GOT3 (cell line): ENCODE data around the gene PFKFB3.
A peak's percentile ranks its signal among the peaks of the same experiment; 100 is the strongest.
"Not testable (repeated sequence)": the region's sequence is repeated elsewhere in the genome, so short reads cannot be mapped to it uniquely, and the experiment has no call there.

Source experiments
- DNase-seq: peaks from one replicate; lab custom pipeline; 2025; ENCODE audit warnings: mixed read lengths; lab: John Stamatoyannopoulos, UW

Gene PFKFB3

DNA sequence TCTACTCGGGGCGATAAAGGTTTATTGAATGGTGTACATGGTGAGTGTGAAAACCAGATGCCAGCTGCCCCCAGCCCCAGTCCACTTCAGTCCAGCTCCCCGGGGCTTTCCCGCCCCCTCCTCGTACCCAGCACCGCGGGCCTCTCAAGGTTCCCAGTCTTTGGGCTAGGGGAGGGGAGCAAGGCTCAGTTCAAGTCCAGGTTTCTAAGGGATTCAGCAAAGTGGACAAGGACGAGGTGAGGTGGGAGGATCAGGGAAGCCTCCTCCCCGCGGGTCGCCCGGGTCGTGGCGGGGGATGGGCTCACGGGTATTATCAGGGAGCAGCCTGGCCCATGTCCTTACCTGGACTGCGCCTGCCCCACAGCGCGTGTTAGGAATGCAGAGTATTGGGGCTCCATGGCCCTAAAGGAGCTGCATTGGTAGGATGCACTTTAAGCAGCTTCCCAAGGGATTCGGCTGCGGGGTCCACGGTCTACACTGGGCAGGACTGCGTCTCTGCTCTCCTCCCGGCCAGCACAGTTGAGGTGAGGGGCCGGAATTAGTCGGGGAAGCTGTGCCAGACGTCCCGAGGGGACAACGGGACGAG lies 541 bp upstream of the PFKFB3 start:
- no peak for DNase-seq

DNA sequence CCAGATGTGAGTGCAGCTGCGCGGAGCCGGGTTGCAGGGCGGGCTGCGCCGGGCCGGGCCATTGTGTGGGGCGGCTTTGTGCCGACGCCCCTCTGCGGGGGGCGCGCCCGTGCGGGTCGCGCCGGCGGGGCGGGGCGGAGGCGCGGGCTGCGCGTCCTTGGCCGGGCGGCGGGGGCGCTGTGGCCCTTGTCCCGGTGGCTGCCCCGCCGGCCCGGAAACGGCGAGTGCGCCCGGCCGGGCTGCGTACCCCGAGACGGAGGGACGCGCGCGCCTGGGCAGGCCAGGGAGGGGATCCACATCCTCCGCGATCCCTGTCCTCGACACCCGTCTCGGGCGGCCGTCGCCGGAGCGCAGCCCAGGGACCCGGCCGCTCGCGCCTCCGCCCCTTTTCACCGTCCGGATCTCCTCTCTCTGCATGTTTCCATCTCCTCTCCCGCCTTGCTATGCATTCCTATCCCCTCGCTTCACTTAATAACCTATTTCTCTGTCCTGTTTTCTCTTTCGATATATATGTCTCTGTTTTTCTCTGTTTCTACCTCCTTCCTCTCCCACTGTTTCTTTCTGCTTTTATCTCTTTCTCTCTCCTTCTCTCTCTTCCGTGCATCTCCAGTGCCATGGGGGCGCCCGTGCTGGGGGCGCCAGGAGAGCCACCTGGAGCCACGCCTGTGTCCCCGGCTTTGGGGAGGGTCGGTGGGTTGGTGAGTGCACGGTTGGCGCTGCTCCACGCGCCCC lies 765 bp downstream of the PFKFB3 start:
- peak; percentile 55 for DNase-seq

DNA sequence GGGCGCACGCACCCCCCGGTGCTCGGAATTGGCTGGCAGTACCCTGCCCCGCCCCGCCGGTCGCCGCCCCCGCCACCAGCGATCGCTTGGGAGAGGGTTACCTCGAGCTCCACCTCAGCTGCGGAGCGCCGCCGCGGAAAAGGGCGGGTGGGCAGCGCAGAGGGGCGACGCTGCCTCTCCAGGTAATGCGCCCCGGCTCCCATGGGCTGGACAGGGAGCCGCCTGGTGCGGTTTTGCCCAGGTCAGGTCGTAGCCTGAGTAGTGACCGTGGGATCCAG lies 1.3 kb downstream of the PFKFB3 start:
- no peak for DNase-seq

DNA sequence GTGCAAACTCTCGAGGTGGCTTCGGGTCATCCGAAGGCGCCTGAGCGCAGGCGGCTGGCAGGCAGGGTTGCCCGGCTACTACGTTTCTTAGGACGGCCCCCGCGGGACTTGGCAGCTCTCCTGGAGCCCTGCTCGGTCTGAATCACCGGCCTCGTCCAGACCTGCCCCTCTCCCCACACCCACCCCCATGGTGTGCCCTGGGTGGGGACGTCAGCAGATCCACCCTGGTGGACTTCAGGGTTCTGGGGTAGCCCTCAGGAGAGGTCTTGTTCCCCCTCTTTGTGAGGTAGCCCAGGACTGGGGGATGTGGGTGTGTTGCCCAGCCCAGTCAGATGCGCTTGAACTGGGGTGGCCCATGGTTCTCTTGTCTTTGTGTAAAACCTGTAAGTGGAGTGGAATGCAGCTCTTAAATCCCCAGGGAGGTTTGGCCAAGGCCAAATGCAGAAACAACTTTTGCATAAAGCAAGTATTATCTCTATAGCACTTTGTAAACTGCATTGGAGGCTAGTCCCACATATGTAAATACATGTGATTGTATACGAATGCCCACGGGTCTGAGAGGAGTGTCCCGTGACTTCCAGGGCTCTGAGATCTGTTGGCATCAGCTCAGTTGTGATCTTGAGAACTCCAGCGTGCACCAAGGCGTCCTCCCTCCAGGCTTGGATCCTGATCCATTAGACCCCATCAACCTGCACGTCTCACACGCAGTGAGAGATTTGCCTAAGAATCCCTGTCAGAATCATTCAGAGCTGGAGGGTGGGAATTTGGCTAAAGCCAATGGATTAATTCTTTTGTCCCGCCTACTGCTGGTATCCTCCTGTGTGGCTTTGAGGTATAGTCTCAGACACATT lies 1.8 kb downstream of the PFKFB3 start:
- peak; percentile 61 for DNase-seq

DNA sequence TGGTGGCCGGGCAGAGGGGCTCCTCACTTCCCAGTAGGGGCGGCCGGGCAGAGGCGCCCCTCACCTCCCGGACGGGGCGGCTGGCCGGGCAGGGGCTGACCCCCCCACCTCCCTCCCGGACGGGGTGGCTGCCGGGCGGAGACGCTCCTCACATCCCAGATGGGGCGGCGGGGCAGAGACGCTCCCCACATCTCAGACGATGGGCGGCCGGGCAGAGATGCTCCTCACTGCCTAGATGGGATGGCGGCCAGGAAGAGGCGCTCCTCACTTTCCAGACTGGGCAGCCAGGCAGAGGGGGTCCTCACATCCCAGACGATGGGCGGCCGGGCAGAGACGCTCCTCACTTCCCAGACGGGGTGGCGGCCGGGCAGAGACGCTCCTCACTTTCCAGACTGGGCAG lies 3.8 kb downstream of the PFKFB3 start:
- DNase-seq: not testable (repeated sequence)

DNA sequence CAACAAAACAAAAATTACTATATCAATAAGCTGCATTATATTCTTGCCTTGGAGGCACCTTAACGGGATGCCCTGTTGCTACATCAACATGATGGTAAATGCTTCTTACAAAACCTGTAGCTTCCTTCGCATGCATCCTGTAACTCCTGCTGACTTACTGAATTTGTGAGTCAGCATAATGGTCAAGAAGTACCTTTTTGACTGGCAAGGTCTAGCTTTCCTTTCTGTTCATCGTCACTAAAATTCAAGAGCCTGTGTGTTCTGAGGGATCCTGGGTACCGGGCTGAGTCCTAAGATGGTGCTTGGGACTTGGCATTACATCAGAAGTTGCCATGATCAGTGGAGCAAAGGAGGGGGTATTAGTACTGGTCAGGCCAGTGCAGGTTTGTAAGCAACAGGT lies 4.9 kb downstream of the PFKFB3 start:
- no peak for DNase-seq

DNA sequence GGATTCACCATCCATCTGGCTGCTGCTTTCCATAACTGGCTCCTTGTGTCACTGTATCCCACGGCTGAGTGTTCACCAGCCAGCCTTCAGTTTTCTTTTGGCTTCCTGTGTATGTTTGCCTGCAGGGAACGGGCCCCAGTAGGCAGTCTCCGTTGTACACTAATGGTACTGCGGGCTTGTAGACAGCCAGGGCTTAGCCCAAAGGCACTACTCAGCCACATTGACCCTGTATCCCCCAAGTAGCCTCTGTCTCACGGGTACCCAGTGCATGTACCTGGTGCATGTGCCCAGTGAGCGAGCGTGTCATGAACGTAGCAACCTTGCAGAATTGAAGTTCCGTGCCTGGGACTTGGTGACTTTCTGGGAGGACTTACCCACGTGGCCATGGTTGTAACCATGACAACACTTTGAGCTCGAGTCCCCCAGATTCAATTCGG lies 6.1 kb downstream of the PFKFB3 start:
- DNase-seq: no peak

DNA sequence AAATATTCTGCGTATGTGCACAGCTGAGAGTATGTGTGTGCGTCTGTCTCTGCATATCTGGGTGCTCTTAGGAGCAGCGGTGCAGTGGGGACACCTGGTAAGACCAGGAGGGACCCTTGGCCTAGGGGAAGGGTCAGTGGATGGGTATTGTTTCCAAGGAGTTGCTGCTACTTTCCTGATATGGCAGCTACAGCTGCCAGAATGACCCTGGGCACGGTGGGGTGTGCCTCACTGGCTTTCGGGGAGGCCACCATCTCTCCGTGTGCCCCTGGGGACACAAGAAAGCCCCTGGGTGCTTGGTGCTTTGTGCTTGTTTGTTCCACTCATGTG lies 8.6 kb downstream of the PFKFB3 start:
- DNase-seq: no peak

DNA sequence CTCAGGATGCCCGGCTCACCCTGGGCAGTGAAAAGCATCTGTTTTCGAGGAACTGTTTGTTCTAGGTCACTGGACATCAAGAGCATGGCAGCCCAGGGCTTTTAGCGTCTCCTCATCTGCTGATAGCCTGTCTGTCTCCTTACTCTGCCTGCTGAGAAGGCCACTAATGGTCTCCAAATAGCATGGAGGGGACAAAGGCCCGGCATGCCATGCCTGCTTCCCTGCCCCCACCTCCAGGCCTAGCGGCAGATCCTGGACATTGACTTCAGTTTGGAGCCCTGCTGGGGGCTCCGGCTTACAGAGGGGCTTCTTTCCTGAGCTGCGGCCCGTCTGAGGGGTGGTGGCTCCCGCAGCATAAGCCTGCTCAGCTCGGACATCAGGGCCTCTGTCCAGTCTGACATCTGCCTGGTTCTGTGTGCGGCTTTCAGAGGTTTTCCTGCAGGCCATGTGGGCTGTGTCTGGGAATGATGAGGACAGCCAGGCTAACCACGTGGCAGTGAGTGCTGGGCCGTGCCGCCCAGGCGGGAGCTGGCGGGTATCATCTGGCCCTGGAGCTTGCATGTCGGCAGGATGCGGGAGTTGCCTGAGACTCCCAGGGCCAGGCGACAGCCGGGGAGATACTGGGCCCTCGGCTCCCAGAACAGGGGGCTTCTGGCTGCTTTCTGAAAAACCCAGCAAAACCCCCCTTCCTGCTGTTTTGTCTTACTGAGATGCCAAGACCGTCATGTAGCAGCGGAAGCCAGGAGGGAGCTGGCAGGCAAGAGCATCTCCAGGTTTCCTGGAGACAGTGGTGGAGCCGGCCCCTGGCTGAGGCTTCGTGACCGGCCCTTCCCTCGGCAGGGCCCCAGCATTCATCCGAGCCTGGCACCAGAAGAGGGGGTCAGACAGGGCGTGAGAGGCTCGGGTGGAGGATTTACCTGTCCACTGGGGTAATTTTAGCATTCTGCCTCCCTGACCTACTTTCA lies 9.2 kb downstream of the PFKFB3 start:
- DNase-seq: no peak

DNA sequence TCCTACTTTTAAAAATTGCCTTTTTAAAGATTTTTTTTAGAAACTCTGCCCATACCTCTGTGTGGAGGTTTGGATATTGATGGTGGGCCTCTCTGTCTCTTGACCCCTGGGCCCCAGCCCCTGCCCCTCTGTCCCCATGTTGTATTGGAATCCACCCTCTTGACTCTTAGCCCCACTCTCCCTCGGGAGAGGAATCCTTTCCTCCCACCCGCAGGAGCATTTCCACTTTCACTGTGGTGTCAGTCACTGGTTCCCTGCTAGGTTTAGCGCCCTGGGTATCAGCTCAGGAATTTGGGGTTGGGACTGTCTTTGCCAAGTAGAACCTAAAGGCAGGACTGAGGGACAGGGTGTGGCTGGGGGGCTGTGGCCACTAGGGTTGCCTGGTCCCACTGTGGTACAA lies 10.1 kb downstream of the PFKFB3 start:
- no peak for DNase-seq

DNA sequence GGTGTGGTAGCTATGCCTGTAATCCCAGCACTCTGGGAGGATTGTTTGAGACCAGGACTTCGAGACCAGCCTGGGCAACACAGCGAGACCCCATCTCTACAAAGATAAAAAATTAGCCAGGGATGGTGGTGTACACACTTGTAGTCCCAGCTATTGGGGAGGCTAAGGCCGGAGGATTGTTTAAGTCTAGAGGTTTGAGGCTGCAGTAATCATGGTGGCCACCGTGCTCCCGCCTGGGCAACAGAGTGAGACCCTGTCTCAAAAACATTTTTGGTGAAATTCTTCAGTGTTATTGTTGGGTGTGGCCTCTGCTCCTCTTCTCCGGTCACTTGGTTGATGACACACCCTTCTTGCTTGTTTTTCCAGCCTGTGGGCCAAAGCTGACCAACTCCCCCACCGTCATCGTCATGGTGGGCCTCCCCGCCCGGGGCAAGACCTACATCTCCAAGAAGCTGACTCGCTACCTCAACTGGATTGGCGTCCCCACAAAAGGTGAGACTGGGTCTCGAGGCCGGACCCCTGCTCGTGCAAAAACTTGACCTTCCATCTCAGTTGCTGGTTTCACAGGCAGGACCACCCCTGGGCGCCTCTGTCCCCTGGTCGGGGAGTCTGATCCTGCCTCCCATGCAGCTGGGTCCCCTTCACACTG lies 10.6 kb downstream of the PFKFB3 start:
- DNase-seq: no peak

DNA sequence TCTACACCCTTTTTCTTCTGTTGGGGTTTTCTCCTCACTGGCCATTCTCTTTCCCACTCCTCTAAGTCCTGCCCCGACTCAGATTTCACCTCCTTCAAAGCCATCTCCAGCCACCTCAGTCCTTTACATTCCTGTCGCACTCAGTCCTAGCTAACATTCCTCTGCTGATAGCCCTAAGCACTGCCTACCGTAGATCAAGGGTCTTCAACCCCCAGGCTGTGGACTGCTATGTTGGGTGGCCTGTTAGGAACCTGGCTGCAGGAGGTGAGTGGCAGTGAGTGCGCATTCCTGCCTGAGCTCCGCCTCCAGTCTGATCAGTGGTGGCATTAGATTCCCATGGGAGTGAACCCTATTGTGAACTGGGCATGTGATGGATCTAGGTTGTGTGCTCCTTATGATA lies 11.2 kb downstream of the PFKFB3 start:
- no peak for DNase-seq

DNA sequence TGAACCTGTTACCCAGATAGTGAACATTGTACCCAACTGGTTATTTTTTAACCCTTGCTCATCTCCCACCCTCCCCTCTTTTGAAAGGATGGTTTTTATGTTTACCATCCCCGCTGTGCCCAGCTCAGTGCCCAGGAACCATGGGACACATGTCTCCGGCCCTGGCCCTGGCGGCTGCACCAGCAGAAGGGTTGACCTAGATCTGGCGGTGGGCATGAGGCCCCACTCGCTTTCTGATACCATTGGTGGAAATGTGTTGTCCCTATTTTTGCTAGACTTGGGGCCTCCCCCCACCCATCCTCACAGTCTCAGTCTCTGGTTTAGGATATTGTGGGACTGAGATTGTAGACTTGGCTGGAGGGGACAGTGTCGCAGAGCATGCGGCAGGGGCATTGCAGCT lies 11.9 kb downstream of the PFKFB3 start:
- no peak for DNase-seq

DNA sequence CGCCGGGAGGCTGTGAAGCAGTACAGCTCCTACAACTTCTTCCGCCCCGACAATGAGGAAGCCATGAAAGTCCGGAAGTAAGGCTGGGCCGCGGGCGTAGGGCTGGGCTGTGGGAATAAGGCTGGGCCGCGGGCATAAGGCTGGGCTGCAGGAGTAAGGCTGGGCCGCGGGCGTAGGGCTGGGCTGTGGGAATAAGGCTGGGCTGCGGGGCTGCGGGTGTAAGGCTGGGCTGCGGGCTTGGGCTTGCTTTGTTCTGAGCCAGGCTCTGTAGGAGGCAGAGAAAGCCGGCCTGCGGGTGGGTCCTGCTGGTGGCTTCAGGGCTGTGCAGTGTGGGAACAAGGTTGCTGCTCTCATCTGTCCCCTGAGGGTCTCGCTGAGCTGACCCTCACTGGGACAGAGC lies 12.5 kb downstream of the PFKFB3 start:
- DNase-seq: no peak

DNA sequence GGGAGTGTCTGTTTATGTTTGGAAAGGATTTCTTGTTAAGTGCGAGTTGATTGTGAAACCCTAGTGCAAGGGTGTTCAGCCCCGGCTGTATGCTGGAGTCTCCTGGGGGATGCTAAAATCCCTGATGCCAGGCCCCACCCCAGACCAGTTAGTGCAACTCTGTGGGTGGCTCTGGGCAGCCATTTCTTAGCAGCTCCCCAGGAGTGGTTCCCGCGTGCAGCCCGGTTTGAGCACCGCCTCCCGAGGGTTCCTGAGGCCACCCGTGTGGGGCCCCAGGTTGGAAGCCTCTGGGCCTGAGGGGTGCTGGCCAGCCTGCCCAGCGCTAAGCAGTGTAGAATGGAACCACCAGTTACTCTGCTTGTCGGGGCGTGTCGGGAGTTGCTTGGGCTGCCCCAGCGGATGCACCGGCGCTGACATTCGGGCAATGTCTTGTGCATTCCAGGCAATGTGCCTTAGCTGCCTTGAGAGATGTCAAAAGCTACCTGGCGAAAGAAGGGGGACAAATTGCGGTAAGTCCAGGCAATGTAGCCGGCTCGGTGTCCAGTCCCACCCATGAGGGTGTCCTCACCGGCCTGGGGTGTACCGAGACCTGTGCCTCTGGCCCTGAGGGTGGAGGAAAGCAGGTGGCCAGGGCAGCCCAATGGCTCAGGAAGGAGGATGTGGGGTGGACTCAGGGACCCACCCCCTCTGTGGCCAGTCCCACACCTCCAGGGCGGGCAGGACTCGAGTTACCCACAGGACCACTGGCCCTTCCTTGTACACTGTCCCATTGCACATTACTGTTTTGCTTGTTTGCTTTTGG lies 13.2 kb downstream of the PFKFB3 start:
- DNase-seq: no peak

DNA sequence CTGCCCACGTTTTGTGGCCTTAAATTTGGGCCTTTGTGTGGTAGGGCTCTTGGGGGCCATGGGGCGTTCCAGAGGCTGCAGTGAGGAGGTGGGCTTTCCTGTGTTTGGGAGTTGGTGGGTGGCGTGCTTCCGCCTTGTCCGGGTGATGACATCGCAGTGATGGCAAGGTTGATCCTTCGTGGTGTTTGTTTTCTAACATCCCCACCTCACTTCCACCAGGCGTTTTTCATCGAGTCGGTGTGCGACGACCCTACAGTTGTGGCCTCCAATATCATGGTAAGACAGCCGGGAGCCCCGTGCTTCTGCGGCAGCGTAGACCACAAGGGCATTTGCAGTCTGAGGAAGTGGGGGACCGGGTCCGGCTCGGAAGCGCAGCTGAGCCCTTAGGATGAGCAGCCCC lies 14.2 kb downstream of the PFKFB3 start:
- DNase-seq: no peak

DNA sequence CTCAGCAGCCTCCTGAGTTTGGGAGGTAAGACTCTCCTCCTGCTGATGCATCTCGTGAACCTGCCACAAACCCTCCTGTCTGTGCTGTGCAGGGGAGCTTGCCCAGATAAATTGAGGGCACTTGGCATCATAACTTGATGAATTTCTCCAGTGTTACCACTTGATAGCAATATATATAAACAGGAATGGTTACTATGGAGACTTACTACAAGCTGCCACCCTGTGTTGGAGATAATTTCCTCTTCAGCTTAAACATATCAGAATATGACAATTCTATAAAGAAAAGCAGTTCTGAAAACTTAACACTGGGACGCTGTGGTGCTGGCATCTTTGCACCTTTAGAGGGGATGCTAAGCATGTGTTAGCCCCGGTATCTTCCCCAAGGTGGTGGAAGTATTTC lies 14.9 kb downstream of the PFKFB3 start:
- no peak for DNase-seq

DNA sequence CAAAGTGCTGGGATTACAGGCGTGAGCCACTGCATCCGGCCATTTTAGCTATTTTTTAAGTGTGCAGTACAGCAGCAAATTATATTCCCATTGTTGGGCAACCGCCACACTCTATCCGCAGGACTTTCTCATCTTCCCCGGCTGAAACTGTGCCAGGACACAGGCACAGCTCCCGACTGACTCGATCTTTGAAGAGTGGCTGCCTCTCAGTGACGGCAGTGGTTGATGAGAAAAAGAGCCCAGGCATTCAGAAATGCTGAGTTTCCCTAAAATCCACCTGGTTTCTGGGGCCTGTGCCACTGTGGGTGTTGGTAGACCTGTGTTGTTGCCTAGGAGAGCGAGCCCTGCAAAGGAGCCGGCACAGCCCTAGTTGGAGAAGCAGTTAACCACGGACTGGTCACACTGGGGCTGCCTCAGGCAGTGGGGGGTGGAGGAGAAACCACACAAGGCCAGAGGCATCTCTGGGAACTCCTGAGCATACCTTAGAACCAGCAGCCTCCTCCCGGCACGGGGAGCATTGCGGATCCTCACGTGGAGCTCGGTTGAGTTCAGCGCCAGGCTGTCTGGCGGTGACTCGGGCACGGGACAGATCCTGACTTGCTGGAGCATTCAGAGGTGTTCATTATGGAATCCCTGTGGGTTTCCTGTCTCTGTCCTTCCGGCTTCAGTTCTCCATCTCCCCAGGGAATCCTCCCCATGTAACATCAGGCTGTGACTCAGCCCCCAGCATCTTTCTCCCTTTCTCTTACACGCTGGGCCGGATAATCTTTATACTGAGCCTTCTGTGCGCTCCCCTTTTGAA lies 16.2 kb downstream of the PFKFB3 start:
- DNase-seq: no peak

DNA sequence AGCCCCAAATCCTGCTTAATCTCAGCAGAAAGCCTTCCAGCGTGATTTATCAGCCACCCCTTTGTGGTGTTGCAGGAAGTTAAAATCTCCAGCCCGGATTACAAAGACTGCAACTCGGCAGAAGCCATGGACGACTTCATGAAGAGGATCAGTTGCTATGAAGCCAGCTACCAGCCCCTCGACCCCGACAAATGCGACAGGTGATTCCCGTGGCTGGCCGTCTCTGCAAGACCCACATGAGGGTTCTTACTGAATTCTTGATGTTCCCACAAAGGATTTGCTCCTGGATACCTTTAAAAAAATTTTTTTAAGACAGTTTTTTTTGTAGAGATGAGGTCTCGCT lies 16.7 kb downstream of the PFKFB3 start:
- no peak for DNase-seq
